Ovary (tissue), 9 donors: ENCODE results near the gene PKN3. TPM values are rescaled to one million over a fixed set of nuclear protein-coding genes. Genes with fewer than 3 reads are reported as not detected.
"Not testable (repeated sequence)": the region's sequence is repeated elsewhere in the genome, so short reads cannot be mapped to it uniquely, and the experiment has no call there.

Experiments
- DNase-seq, 5 donors: peaks; one replicate each; pipeline ENCODE4 v3.0.0-alpha.2; 2019 to 2020
- H3K27ac ChIP-seq, 2 donors: fragments of 200-600 bp; one replicate each; pipeline versions ENCODE4 v1.5.1 to v1.8.0; 2019 to 2022
- H3K27me3 ChIP-seq: fragments of 200-600 bp; one replicate; pipeline ENCODE4 v1.8.0; 2022
- H3K36me3 ChIP-seq: fragments of 200-600 bp; sonication (generic); one replicate; pipeline ENCODE4 v1.5.1; 2019
- H3K4me1 ChIP-seq: one replicate; pipeline ENCODE4 v1.8.1; 2013; ENCODE audit warnings: mild to moderate bottlenecking, moderate library complexity; ENCODE audit not compliant: insufficient read depth
- H3K4me3 ChIP-seq: fragments of 200-600 bp; sonication (generic); one replicate; pipeline ENCODE4 v1.5.1; 2017
- H3K9me3 ChIP-seq, 2 donors: fragments of 200-600 bp in 1 of 2; sonication (generic) in 1 of 2; one replicate each; pipeline versions ENCODE4 v1.5.1 to v1.8.1; 2013 to 2019; ENCODE audit warnings: mild to moderate bottlenecking in 1 of 2, moderate library complexity in 1 of 2
- CTCF ChIP-seq, 3 donors: fragments of 450-650 bp in 2 of 3; fragments of 200-600 bp in 1 of 3; IDR thresholded peaks; one replicate each; pipeline versions ENCODE4 v1.5.1 to v1.8.0; 2016 to 2022; ENCODE audit warnings: antibody characterized with exemption in 3 of 3, mild to moderate bottlenecking in 1 of 3
- EP300 ChIP-seq: sonication (generic); formaldehyde crosslinking; IDR thresholded peaks from one replicate; pipeline ENCODE4 v1.6.1; 2017; ENCODE audit warnings: antibody characterized with exemption
- POLR2A ChIP-seq: fragments of 450-650 bp; IDR thresholded peaks from one replicate; pipeline ENCODE4 v1.6.1; 2017; ENCODE audit warnings: antibody characterized with exemption, mild to moderate bottlenecking, moderate library complexity
- WGBS, 3 donors: extraction: QIAGEN DNeasy Blood & Tissue Kit in 1 of 3; methylation state at CpG; one replicate each; pipeline versions ENCODE4 v1.1.5 to v1.1.7; 2013 to 2017; 5-methylcytosine and 5-hydroxymethylcytosine counted together
- intact Hi-C, 4 donors: fragments of 100-400 bp; cut with DNase I; formaldehyde crosslinking; loops; one replicate each; pipeline versions ENCODE4 v1.11.0 to v1.15.1; 2022 to 2023
- polyA plus RNA-seq, 2 donors: library from polyadenylated mRNA; stranded (reverse); fragments of 200-250 nt in 1 of 2; fragments of 350-450 nt in 1 of 2; fragmentation: Illumina TruSeq in 1 of 2; extraction: RNeasy Lipid Tissue Mini Kit (QIAGEN cat#74804) in 1 of 2; gene quantifications; one replicate each; pipeline ENCODE4 v1.2.3, GENCODE V29; 2013 to 2014
- total RNA-seq, 7 donors: library from RNA; depleted of rRNA in 2 of 7; stranded (reverse); fragments of >200 nt in 2 of 7; fragmentation: NEBNext Ultra II Directional in 3 of 7; extraction: Animal tissue kit (Norgen Biotek cat#: 25700) in 3 of 7; gene quantifications; one replicate each; pipeline versions ENCODE4 v1.1.0 to v1.2.4, GENCODE V29; 2016 to 2023
- donor health status: DM: no; HTN: no; CAD: no; lungs with moderate emphysema.
- donor health status: DM: no; HTN: no; CAD: no.
- donor health status: Bipolar disorder and iron deficiency.
- donor health status: DM: yes; HTN: yes; CAD: no.
- donor health status: DM: no; HTN: no; CAD: no.
- donor health status: DM: yes; HTN: yes; CAD: no.

Gene PKN3
- total and polyA plus RNA-seq, 9 donors: 1.3 to 7.6 (median 4.2) TPM

- Histone ChIP-seq H3K27me3 (no peaks in the 10 kb centered on the region), H3K4me3 (no peak overlapping the region), H3K4me1 (peaks cover under 1% of the 10 kb centered on the region), H3K9me3 (no peaks in the 10 kb centered on the region), H3K36me3 (no peaks in the 10 kb centered on the region), H3K27ac (no peak overlapping the region)
- TF ChIP-seq POLR2A (no peak), EP300 (no peak), CTCF (IDR thresholded peaks at IDR 0.05) (no peak)
- 58 to 68% (median 58%) methylated on average over 8 of the region's 8 CpGs for WGBS, 3 donors
- intact Hi-C loops: no loop called here
- DNase-seq: peak in 1 of 5 donors; percentile 3
These were observed 5.2 kb upstream of the PKN3 start for GRCh38 chr9:128696923-128697707.

GRCh38 chr9:128699096-128699795, 3.1 kb upstream of the PKN3 start:
- peak in 2 of 5 donors; percentile 10 to 26 for DNase-seq
- H3K27ac ChIP-seq, H3K4me3 ChIP-seq, H3K9me3 ChIP-seq, H3K4me1 ChIP-seq, H3K36me3 ChIP-seq, H3K27me3 ChIP-seq, intact Hi-C loops: not testable (repeated sequence)
- WGBS, 3 donors: 91 to 95% (median 93%) methylated on average over 30 of the region's 30 CpGs

GRCh38 chr9:128701227-128701854, 962 bp upstream of the PKN3 start:
- H3K27ac ChIP-seq: no peak overlapping the region
- no peak overlapping the region for H3K4me3 ChIP-seq
- WGBS, 3 donors: 41 to 52% (median 50%) methylated on average over 10 of the region's 10 CpGs
- H3K4me1 ChIP-seq: peaks cover 1% of the 10 kb centered on the region
- no peaks in the 10 kb centered on the region for H3K9me3 ChIP-seq
- TF ChIP-seq CTCF (IDR thresholded peaks at IDR 0.05): no peak
- no peak for TF ChIP-seq POLR2A
- TF ChIP-seq EP300: no peak
- DNase-seq: peak in 1 of 5 donors; percentile 27
- H3K36me3 ChIP-seq: no peaks in the 10 kb centered on the region
- H3K27me3 ChIP-seq: no peaks in the 10 kb centered on the region
- intact Hi-C loops: no loop called here

GRCh38 chr9:128702949-128703615, 779 bp downstream of the PKN3 start:
- WGBS, 3 donors: 6 to 10% (median 10%) methylated on average over 34 to 55 of the region's 55 CpGs
- DNase-seq: peak in 1 of 5 donors; percentile 64
- Histone ChIP-seq H3K9me3 (no peaks in the 10 kb centered on the region), H3K4me3 (peak overlapping the region; percentile 68), H3K27me3 (no peaks in the 10 kb centered on the region), H3K4me1 (peaks cover 1% of the 10 kb centered on the region), H3K27ac (peak overlapping the region; percentile 54), H3K36me3 (no peaks in the 10 kb centered on the region)
- TF ChIP-seq CTCF (IDR thresholded peaks at IDR 0.05): no peak
- no peak for TF ChIP-seq EP300
- TF ChIP-seq POLR2A: no peak
- intact Hi-C loops: loop anchor here in 1 of 4 donors (2.0 kb wide), 1 partner anchor 68 kb away; no protein-coding TSS in a partner anchor
